ENCODE data around the gene CFAP298.

Gene CFAP298

DNA sequence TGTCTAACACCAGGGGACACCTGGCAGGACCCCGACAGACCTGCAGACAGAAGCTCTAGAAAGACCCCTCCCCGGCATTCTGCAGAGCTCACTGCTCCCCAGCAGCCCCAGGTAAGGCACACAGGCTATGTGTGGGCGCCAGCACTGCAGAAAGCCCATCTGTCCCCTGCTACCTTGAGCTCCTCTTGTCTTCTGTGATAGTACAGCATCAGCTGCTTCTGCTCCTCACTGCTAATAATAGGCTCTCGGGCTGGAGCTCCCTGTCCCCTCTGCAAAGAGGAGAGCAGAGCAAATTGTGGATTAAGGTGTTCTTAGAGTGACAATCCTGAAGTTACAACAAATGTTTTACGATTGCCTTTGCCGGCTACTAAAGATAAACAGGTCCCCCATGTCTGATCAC, 10.1 kb downstream of the CFAP298 start:
- FAIRE-seq (no peak), DNase-seq (ENCODE audit: extremely low spot score, insufficient read length, low read depth) (no peak)

DNA sequence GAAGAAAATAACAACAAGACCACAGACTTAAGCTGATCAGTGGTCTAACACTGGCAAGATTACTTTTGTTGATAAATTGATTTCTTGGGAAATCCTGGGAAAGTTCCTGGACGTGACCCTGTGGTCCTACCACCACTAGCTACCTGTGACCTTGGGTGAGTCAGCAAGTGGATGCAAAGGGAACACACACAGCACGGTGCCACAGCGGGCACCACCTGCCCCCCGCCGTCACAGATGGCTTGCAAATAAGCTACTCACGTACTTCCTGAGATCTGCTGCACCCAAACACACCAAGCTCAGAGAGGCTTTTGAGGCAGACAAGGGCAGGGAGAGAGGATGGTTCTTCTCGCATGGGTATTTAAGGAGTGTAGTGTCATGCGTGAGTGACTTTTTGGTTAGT, 12.7 kb downstream of the CFAP298 start:
- no peak for FAIRE-seq
- DNase-seq (ENCODE audit: extremely low spot score, insufficient read length, low read depth) = no peak

DNA sequence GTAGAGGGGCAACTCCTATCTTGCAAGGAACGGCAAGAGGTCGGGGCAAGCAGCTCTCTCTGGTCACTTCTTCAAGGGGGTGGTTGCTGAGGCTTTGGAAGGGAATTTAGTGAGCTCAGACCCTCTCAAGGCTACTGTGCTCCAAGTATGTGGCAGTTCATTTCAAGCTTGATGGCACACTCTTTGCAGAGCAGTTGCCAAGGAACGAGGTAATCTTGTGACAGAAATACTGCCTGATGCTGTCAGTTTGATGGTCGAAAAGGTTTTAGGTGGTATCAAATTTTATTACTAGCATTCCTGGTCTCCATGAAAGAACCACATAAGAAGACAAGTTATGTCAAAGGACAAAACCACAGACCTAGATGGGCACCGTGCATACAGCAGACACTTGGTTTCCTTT, 13.1 kb downstream of the CFAP298 start:
- DNase-seq (ENCODE audit: extremely low spot score, insufficient read length, low read depth) = no peak
- FAIRE-seq = no peak

GRCh38 chr21:32597205-32597604, 15.0 kb downstream of the CFAP298 start:
- no peak for DNase-seq (ENCODE audit: extremely low spot score, insufficient read length, low read depth)

DNA sequence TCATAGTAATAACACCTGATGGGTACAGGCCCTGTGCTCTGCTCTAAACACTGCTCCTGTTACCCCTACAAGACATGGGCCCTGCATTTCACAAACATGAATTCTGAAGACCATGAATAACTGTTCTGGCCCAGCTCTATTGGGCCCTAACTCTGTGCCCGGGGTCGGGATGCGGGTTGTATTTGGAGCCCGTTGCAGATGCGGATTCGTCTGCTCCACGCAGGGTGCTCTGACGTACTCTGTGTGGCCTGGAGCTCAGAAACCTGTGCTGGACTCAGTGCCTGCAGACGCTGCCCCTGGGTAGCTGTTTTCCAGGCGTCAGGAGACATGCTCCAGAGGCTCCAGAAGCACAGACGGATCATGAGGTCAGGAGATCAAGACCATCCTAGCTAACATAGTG, 16.7 kb downstream of the CFAP298 start:
- FAIRE-seq = no peak
- no peak for DNase-seq (ENCODE audit: extremely low spot score, insufficient read length, low read depth)

More at GRCh38 chr21:32597205-32597604, 15.0 kb downstream of the CFAP298 start:
- FAIRE-seq = no peak

- no peak for FAIRE-seq
Measured at GRCh38 chr21:32593690-32594089, 18.5 kb downstream of the CFAP298 start.

GRCh38 chr21:32592929-32593502, 19.2 kb downstream of the CFAP298 start:
- FAIRE-seq (no peak), DNase-seq (ENCODE audit: extremely low spot score, insufficient read length, low read depth) (no peak)

More at GRCh38 chr21:32593690-32594089, 18.5 kb downstream of the CFAP298 start:
- DNase-seq (ENCODE audit: extremely low spot score, insufficient read length, low read depth) = no peak

DNA sequence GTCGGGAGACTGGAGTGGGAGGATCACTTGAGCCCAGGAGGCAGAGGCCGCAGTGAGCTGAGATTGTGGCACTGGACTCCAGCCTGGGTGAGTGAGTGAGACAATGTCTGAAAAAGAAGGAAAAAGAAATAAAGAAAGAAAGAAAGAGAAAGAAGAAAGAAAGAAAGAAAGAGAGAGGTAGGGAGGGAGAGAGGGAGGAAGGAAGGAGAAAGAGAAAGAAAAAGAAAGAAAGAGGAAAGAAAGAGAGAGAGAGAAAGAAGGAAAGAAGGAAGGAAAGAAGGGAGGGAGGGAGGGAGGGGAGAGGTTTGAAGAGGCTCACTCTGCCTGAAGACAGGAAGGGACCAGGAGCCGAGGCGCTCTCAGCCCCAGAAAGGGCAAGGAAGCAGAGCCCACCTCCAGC, 22.0 kb downstream of the CFAP298 start:
- FAIRE-seq (no peak), DNase-seq (ENCODE audit: extremely low spot score, insufficient read length, low read depth) (no peak)

DNA sequence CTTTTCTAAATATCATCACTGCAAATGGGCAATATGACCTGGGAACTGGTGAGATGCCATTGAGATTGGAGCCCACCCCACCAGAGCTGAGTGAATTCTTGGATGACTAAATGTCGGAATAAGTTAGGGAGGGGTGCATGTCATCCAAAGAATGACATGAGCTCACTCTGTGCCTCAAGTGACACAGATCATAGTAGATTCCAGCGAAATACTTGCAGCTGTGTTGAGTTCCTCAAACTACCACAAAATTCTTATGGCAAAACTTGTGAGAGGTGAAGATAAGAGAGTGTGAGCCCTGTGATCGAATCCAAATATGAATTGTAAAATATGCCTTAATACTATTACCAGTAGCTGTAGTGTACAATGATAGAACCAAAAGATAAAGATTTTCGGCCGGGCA, 24.5 kb downstream of the CFAP298 start:
- DNase-seq (ENCODE audit: extremely low spot score, insufficient read length, low read depth) (no peak), FAIRE-seq (no peak)

DNA sequence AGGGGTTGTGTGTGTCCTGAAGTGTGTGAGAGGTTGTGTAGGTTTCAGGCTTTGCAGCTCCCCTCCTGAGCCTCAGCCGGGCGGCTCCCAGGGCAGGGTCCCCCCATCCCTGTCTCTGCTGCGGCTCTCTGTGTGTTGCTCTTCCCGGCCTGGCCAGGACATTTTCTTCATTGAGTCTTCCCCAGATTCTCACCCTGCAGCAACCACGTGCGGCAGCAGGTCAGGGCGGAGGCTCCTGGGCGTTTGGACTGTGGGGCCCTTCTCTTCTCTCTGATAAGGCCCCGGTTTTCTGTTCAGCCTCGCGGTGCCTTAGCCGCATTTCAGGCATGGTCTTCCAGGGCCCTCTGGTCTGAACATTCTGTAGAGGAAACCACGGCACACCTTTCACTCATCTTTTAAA, 25.1 kb downstream of the CFAP298 start:
- no peak for FAIRE-seq

GRCh38 chr21:32585970-32586369, 26.2 kb downstream of the CFAP298 start:
- FAIRE-seq (no peak), DNase-seq (ENCODE audit: extremely low spot score, insufficient read length, low read depth) (no peak)

More for the DNA sequence above, 25.1 kb downstream of the CFAP298 start:
- no peak for DNase-seq (ENCODE audit: extremely low spot score, insufficient read length, low read depth)

DNA sequence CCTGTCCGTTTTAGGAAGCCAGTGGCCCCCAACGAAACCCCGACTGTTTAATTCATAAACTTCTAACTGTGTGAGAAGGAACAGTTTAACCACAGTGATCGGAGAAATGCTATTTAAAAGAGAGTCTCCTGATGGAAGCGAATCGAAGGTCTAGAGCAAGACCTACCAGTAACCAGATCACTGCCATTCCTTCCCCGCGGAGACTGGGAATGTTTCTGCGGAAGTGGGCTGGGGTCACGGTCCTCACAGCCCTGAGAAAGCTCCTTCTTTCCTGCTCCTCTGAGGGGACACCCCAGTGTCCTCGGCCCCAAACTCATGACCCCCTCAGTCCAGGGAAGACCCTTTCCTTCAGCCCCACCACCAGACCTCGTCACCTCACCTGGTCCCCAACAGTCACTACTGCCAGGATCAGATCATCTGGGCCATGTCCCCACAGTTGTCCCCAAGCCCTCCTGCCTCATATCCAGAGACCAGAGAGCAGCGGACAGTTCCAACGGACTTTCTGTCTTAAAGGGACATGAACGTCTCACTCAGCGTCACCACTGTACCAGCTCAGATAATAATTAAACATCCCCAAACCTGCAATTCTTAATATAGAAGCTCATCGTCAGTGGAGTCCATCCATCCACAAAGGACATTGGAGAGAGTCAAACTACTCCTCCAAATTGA, 27.0 kb downstream of the CFAP298 start, which contains the start of gene TCP10L:
TCP10L (minus strand) TSS at position 482 of the 669 bp plus-strand sequence. CDS start 1,219 bp downstream, outside the sequence.
- FAIRE-seq (no peak), DNase-seq (ENCODE audit: extremely low spot score, insufficient read length, low read depth) (no peak)

GRCh38 chr21:32584472-32584871, 27.7 kb downstream of the CFAP298 start:
- DNase-seq (ENCODE audit: extremely low spot score, insufficient read length, low read depth) (no peak), FAIRE-seq (no peak)

- DNase-seq (ENCODE audit: extremely low spot score, insufficient read length, low read depth) (no peak), FAIRE-seq (no peak)
Measured at GRCh38 chr21:32581732-32582131, 30.4 kb downstream of the CFAP298 start.

DNA sequence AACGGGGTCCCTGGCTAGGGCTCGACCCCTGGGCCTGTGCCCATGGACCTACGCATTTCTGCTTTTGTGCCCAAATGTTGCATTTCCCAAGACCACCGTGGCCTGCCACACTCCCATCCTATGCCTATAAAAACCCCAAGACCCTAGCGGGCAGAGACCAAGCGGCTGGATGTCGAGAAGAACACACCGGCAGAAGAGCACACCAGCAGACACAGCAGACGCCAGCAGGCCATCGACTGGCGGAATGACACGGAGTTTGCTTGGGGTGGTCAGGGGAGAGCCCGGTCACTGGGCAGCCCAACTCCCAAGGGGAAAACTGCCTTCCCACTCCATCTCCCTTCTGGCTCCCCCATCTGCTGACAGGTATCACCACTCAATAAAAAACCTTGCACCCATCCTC, 31.2 kb downstream of the CFAP298 start:
- DNase-seq (ENCODE audit: extremely low spot score, insufficient read length, low read depth) (no peak), FAIRE-seq (no peak)

GRCh38 chr21:32578107-32578691, 34.0 kb downstream of the CFAP298 start:
- DNase-seq (ENCODE audit: extremely low spot score, insufficient read length, low read depth) (no peak), FAIRE-seq (no peak)

- no peak for FAIRE-seq
Measured at GRCh38 chr21:32576011-32576410, 36.2 kb downstream of the CFAP298 start.

DNA sequence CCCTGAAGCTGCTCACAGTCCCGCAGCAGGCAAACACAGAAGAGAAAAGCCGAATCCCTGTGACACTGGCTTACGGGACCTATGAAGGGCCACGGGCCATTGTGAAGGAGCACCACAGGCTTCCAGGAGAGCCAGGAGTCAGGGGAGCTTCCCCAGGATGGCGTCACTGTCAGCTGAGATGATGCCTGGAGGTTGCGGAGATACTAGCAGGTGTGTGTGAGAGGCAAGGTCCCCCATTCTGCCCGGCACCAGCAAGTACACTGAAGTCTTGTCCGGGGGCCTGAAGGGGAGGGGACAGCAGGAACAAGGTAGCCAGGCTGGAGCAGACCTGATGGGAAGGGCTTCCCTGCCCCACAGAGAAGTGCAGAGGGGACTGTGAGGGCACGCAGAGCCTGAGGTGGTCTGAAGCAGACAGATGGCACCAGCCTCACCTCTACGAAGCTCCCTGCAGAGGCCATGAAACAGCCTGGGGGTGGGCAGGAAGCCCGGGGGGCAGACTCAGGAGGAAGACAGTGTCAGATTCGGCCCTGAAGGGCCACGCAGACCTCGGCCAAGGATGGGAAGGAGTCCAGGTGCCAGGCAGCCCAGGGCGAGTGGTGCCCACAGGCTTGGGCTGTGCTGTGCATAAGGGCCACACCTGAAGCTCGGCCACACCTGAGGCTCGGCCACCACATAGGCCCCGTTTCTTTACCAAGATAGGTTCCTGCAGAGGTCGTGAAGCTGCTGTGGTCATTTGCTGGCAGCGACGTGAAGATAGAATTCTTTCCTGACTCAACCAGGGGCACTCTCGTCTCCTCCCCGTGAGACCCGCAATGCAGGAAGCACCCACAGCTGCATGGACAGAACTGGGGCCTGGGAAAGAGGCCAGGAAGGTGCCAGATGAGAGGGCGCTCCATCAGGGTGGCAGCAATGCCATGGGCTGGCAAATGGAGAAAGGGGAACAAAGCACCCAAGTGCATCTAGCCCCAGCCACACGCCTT, 36.9 kb downstream of the CFAP298 start:
- FAIRE-seq (no peak), DNase-seq (ENCODE audit: extremely low spot score, insufficient read length, low read depth) (no peak)

More at GRCh38 chr21:32576011-32576410, 36.2 kb downstream of the CFAP298 start:
- no peak for DNase-seq (ENCODE audit: extremely low spot score, insufficient read length, low read depth)

DNA sequence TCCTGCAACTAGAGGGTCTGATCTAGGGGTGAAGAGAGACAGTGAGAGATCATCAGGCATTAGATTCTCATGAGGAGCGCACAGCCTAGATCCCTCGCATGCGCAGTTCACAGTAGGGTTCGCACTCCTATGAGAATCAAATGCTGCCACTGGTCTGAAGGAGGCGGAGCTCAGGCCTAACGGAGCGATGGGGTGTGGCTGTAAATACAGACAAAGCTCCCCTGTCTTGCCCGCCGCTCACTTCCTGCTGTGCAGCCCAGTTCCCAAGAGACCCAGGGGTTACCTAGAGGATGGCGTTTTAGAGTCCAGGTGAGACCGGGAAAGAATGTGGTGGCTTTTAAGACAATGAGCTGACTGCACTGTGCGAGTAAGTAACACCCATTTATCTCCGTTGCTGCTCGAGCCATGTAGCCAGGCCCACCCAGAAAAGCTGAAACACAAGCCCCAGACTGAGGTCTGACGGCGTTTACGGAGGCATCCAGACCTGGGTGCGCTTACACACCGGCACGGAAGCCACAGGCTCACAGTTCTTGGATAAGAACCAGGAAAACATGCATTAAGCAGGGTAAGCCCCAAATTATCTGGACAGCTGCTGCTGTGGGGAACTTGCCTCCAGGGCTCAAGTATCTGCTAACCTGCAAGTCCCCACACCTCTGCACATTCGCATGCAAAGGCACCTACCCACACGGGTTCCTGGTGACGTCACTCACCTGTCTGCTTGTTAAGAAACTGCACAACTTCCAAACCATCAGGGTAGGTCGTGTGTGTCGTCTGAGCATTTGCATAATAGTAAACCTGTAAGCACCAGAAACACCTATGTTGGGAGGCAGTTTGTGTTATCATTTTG, 39.4 kb downstream of the CFAP298 start:
- DNase-seq (ENCODE audit: extremely low spot score, insufficient read length, low read depth) (no peak), FAIRE-seq (no peak)
